ENCODE data around the gene TNNT1. TPM values are rescaled to one million over a fixed set of nuclear protein-coding genes. Genes with fewer than 3 reads are reported as not detected.

TNNT1 gene
- polyA plus RNA-seq, 2 of the 4 experiments (the other 2 are of a cell fraction) = 140 to 155 TPM

GRCh38 chr19:55174425-55175116 lies 25.6 kb upstream of the TNNT1 start:
- POLR2A ChIA-PET = interaction anchor here (0.5 to 1.7 kb wide), 3 partner anchors 19 to 85 kb away, joined by 3 to 4 read pairs (median 4); partner anchors contain the start of gene PPP6R1
- CTCF ChIA-PET = interaction anchor here (1.0 to 10.0 kb wide), 11 partner anchors 8 to 293 kb away, joined by 3 to 64 read pairs (median 4); partner anchors contain the start of gene DNAAF3
- Histone ChIP-seq H3K4me3 (no peak overlapping the region; the same call in 2 of the 3 replicates), H3K9me3 (no peaks in the 10 kb centered on the region), H3K27ac (peak overlapping the region in 1 of 2 experiments; percentile 6; a peak in 1 of 6 replicates), H3K4me2 (peak overlapping the region; percentile 82), H3K4me1 (peaks cover 18% of the 10 kb centered on the region)
- ATAC-seq = no peak
- FAIRE-seq = no peak
- no peak for DNase-seq (ENCODE audit: low read depth in 1 of 2, low spot score in 1 of 2)
- TF ChIP-seq NPAS2 (CRISPR knock-in tag; IDR thresholded peaks at IDR 0.05; ENCODE audit: borderline replicate concordance) (no peak), E2F6 (IDR thresholded peaks at IDR 0.05; ENCODE audit: borderline replicate concordance, low read depth) (peak; percentile 41; the same call in 1 of the 2 replicates), KDM1A (IDR thresholded peaks at IDR 0.05; ENCODE audit: low read depth) (no peak), BHLHE40 (IDR thresholded peaks at IDR 0.05; ENCODE audit: low read depth, low read length) (no peak)
- WGBS (ENCODE audit: missing lambda C conversion rate) = 58% methylated on average over 20 of the region's 21 CpGs

- DNase-seq (ENCODE audit: low read depth in 1 of 2, low spot score in 1 of 2) (peak; percentile 93 to 95), ATAC-seq (peak; percentile 62 to 86), FAIRE-seq (no peak)
- no peak for TF ChIP-seq CHD4 (IDR thresholded peaks at IDR 0.05; ENCODE audit: borderline replicate concordance)
- TF ChIP-seq MYC (IDR thresholded peaks at IDR 0.05; ENCODE audit: borderline replicate concordance, low read length) = no peak
- TF ChIP-seq KDM1A (IDR thresholded peaks at IDR 0.05; ENCODE audit: low read depth) = 0 out of 2 replicates have a peak, but pooled peaks have one; percentile 18
- TF ChIP-seq ZNF302 (CRISPR knock-in tag; IDR thresholded peaks at IDR 0.05) = no peak
- no peak for TF ChIP-seq CBX8 (IDR thresholded peaks at IDR 0.05)
- TF ChIP-seq ATOH8 (CRISPR knock-in tag; IDR thresholded peaks at IDR 0.05; ENCODE audit: low read depth) = no peak
- 0 out of 3 replicates have a peak, but pooled peaks have one; percentile 52 for TF ChIP-seq BCL3 (IDR thresholded peaks at IDR 0.05)
- peak; percentile 28; the same call in 1 of the 2 replicates for TF ChIP-seq POLR2A (IDR thresholded peaks at IDR 0.05; ENCODE audit: low read length)
- no peak for TF ChIP-seq RFX5 (IDR thresholded peaks at IDR 0.05)
- TF ChIP-seq JUN (IDR thresholded peaks at IDR 0.05) = peak in 1 of 2 experiments; percentile 41; a peak in 1 of 5 replicates
- TF ChIP-seq HOXA7 (CRISPR knock-in tag; IDR thresholded peaks at IDR 0.05) = no peak
- TF ChIP-seq RNF2 (IDR thresholded peaks at IDR 0.05; ENCODE audit: borderline replicate concordance, low read depth) = peak; percentile 36; the same call in 1 of the 2 replicates
- no peak for TF ChIP-seq USF2 (IDR thresholded peaks at IDR 0.05)
- TF ChIP-seq HMGXB4 (CRISPR knock-in tag; IDR thresholded peaks at IDR 0.05; ENCODE audit: borderline replicate concordance) = no peak
- TF ChIP-seq MAX (IDR thresholded peaks at IDR 0.05) = peak; percentile 51
- TF ChIP-seq CTCF (IDR thresholded peaks at IDR 0.05) = no peak
- TF ChIP-seq FOSB (CRISPR knock-in tag; IDR thresholded peaks at IDR 0.05) = no peak
- TF ChIP-seq PHF8 (IDR thresholded peaks at IDR 0.05; ENCODE audit: borderline replicate concordance, low read depth) = 0 out of 2 replicates have a peak, but pooled peaks have one; percentile 13
- TF ChIP-seq E2F6 (IDR thresholded peaks at IDR 0.05; ENCODE audit: borderline replicate concordance, low read depth) = peak; percentile 31; the same call in 1 of the 2 replicates
- no peak for TF ChIP-seq SMC3 (IDR thresholded peaks at IDR 0.05)
- TF ChIP-seq GATA3 (IDR thresholded peaks at IDR 0.05; ENCODE audit: borderline replicate concordance) = no peak
- Histone ChIP-seq H3K9me3 (no peaks in the 10 kb centered on the region), H3K4me3 (peak overlapping the region; percentile 54), H3K4me1 (peaks cover 14% of the 10 kb centered on the region), H3K27ac (peak overlapping the region; percentile 74 to 93), H3K4me2 (peak overlapping the region; percentile 82)
- 0% methylated on average over 21 of the region's 37 CpGs for WGBS (ENCODE audit: missing lambda C conversion rate)
- ChIA-PET POLR2A (interaction anchor here (0.6 to 0.8 kb wide), 3 partner anchors 13 to 85 kb away, joined by 3 to 6 read pairs (median 4); partner anchors contain the start of gene PPP6R1), CTCF (interaction anchor here (0.9 to 10.0 kb wide), 12 partner anchors 8 to 294 kb away, joined by 3 to 64 read pairs (median 4); partner anchors contain the start of gene DNAAF3)
These were observed 24.9 kb upstream of the TNNT1 start for GRCh38 chr19:55173714-55174409.

Measured in A549 (cell line).